ENCODE measurements around the gene DPYSL5.

- TF ChIP-seq POLR2A (IDR thresholded peaks at IDR 0.05; ENCODE audit: low read depth, low read length) (no peak), POLR2AphosphoS5 (IDR thresholded peaks at IDR 0.05; ENCODE audit: low read depth, low read length) (no peak)
These were observed 64.3 kb downstream of the DPYSL5 start for GRCh38 chr2:26911911-26912861.
